GM23338 (cell line): Measurements from ENCODE around the gene TMEM185B. TPM values are rescaled to one million over a fixed set of nuclear protein-coding genes. Genes with fewer than 3 reads are reported as not detected.

Experiments
- ATAC-seq: fragments of 200-7000 bp; cut with Tn5 transposase; 3 replicates; pipeline ENCODE4 v1.9.1; 2020
- DNase-seq: peaks from one replicate; pipeline ENCODE4 v3.0.0-alpha.2; 2015; ENCODE audit warnings: low spot score
- H2AFZ ChIP-seq: fragments of 200-600 bp; sonication (generic); 2 replicates; pipeline ENCODE4 v1.8.0; 2016; ENCODE audit warnings: antibody characterized with exemption, mild to moderate bottlenecking, moderate library complexity
- H3F3A ChIP-seq: fragments of 200-600 bp; sonication (generic); replicated peaks from 2 replicates; pipeline ENCODE4 v1.8.0; 2017; ENCODE audit warnings: antibody characterized with exemption, mixed run types, low read depth
- H3K27ac ChIP-seq: fragments of 200-600 bp; sonication (generic); 2 replicates; pipeline ENCODE4 v1.6.1; 2016; ENCODE audit warnings: low read depth
- H3K27me3 ChIP-seq: fragments of 200-600 bp; sonication (generic); 2 replicates; pipeline ENCODE4 v1.8.0; 2016; ENCODE audit warnings: mild to moderate bottlenecking, mixed run types, moderate library complexity; ENCODE audit not compliant: insufficient read depth
- H3K36me3 ChIP-seq: fragments of 200-600 bp; sonication (generic); 2 replicates; pipeline ENCODE4 v1.8.0; 2016; ENCODE audit warnings: mild to moderate bottlenecking; ENCODE audit not compliant: insufficient read depth
- H3K4me1 ChIP-seq: fragments of 200-600 bp; sonication (generic); 2 replicates; pipeline ENCODE4 v1.8.0; 2016; ENCODE audit warnings: mild to moderate bottlenecking, moderate library complexity; ENCODE audit not compliant: insufficient read depth
- H3K4me2 ChIP-seq: fragments of 200-600 bp; sonication (generic); 2 replicates; pipeline ENCODE4 v1.7.1; 2017; ENCODE audit warnings: mixed run types
- H3K4me3 ChIP-seq: fragments of 200-600 bp; sonication (generic); 2 replicates; pipeline ENCODE4 v1.6.1; 2016; ENCODE audit warnings: mixed run types
- H3K79me2 ChIP-seq: fragments of 200-600 bp; sonication (generic); replicated peaks from 2 replicates; pipeline ENCODE4 v1.8.0; 2017; ENCODE audit warnings: mild to moderate bottlenecking; ENCODE audit not compliant: insufficient read depth
- H3K9me2 ChIP-seq: fragments of 200-600 bp; sonication (generic); 2 replicates; pipeline ENCODE4 v1.8.0; 2017; ENCODE audit not compliant: insufficient read depth
- H4K20me1 ChIP-seq: fragments of 200-600 bp; sonication (generic); replicated peaks from 2 replicates; pipeline ENCODE4 v1.8.0; 2017; ENCODE audit warnings: mild to moderate bottlenecking; ENCODE audit not compliant: insufficient read depth
- H3K27ac Mint-ChIP-seq: 2 replicates; pipeline ENCODE4 v1.8.0; 2020; ENCODE audit warnings: inconsistent platforms, mild to moderate bottlenecking, moderate library complexity, mixed read lengths
- H3K27me3 Mint-ChIP-seq: 3 replicates; pipeline ENCODE4 v1.8.0; 2022; ENCODE audit warnings: low read depth, mild to moderate bottlenecking, moderate library complexity, mixed read lengths, inconsistent platforms; ENCODE audit not compliant: insufficient read depth, poor library complexity
- H3K36me3 Mint-ChIP-seq: 3 replicates; pipeline ENCODE4 v1.8.0; 2021; ENCODE audit warnings: low read depth, mild to moderate bottlenecking, inconsistent platforms, moderate library complexity, mixed read lengths
- H3K4me1 Mint-ChIP-seq: 3 replicates; pipeline ENCODE4 v1.8.0; 2020; ENCODE audit warnings: mild to moderate bottlenecking, inconsistent platforms, mixed read lengths
- H3K4me3 Mint-ChIP-seq: 3 replicates; pipeline ENCODE4 v1.8.0; 2021; ENCODE audit warnings: moderate library complexity, mild to moderate bottlenecking, inconsistent platforms, mixed read lengths
- H3K9me3 Mint-ChIP-seq: 3 replicates; pipeline ENCODE4 v1.8.0; 2020; ENCODE audit warnings: moderate library complexity, mild to moderate bottlenecking, inconsistent platforms, mixed read lengths
- CREB1 ChIP-seq: fragments of 250-450 bp; sonication (Bioruptor Pico); IDR thresholded peaks from 2 replicates; pipeline ENCODE4 v1.5.0; 2020; ENCODE audit warnings: low read depth, mild to moderate bottlenecking, moderate library complexity
- ETS1 ChIP-seq: IDR thresholded peaks from 2 replicates; pipeline ENCODE4 v1.6.1; 2016; ENCODE audit warnings: antibody characterized with exemption
- EZH2 ChIP-seq: fragments of 200-600 bp; sonication (generic); IDR thresholded peaks from one replicate; pipeline ENCODE4 v1.8.0; 2017; ENCODE audit warnings: antibody characterized with exemption, mild to moderate bottlenecking, low read depth; ENCODE audit not compliant: unreplicated experiment
- EZH2phosphoT487 ChIP-seq: fragments of 200-600 bp; sonication (generic); IDR thresholded peaks from one replicate; pipeline ENCODE4 v1.8.1; 2018; ENCODE audit warnings: antibody characterized with exemption; ENCODE audit not compliant: unreplicated experiment
- JUNB ChIP-seq: IDR thresholded peaks from one replicate; pipeline ENCODE4 v1.6.1; 2016; ENCODE audit warnings: antibody characterized with exemption; ENCODE audit not compliant: unreplicated experiment
- NANOG ChIP-seq: IDR thresholded peaks from 2 replicates; pipeline ENCODE4 v1.6.1; 2016; ENCODE audit warnings: antibody characterized with exemption, borderline replicate concordance
- POLR2AphosphoS5 ChIP-seq: IDR thresholded peaks from 2 replicates; pipeline ENCODE4 v1.6.1; 2016; ENCODE audit warnings: antibody characterized with exemption, low read depth
- STAT1 ChIP-seq: IDR thresholded peaks from one replicate; pipeline ENCODE4 v1.6.1; 2016; ENCODE audit warnings: antibody characterized with exemption; ENCODE audit not compliant: unreplicated experiment
- ZNF114 ChIP-seq: fragments of 250-450 bp; sonication (Bioruptor Pico); IDR thresholded peaks from 2 replicates; pipeline ENCODE4 v1.5.0; 2020; ENCODE audit warnings: mild to moderate bottlenecking, moderate library complexity
- ZNF331 ChIP-seq: fragments of 250-450 bp; sonication (Bioruptor Pico); IDR thresholded peaks from 2 replicates; pipeline ENCODE4 v1.5.0; 2020; ENCODE audit warnings: low read depth, mild to moderate bottlenecking, moderate library complexity
- ZNF462 ChIP-seq: fragments of 250-450 bp; sonication (Bioruptor Pico); IDR thresholded peaks from 2 replicates; pipeline ENCODE4 v1.5.0; 2020; ENCODE audit warnings: mild to moderate bottlenecking, moderate library complexity
- polyA plus RNA-seq: library from polyadenylated mRNA; unstranded; fragments of >200 nt; fragmentation: Nextera tagmentation; extraction: Ambion mirVana; gene quantifications from 2 replicates; pipeline ENCODE4 v1.2.1, GENCODE V29; 2016
- total RNA-seq: library from RNA; depleted of rRNA; stranded (reverse); fragments of >200 nt; shearing (Covaris generic); gene quantifications from 2 replicates; pipeline ENCODE4 v1.2.3, GENCODE V29; 2014
- TF ChIP-seq, protein P1 (sequence below): IDR thresholded peaks from one replicate; pipeline ENCODE4 v1.6.1; 2018; ENCODE audit warnings: antibody characterized with exemption; ENCODE audit not compliant: unreplicated experiment
- TF ChIP-seq, protein P2 (sequence below), 2 experiments: fragments of 200-600 bp in 1 of 2; sonication (generic) in 1 of 2; conservative IDR thresholded peaks; 2 replicates each; pipeline versions ENCODE4 v1.5.1 to v1.6.1; 2016 to 2017; ENCODE audit warnings: antibody characterized with exemption in 2 of 2, low read depth in 2 of 2, mild to moderate bottlenecking in 2 of 2, moderate library complexity in 1 of 2

The TMEM185B gene
- total and polyA plus RNA-seq, 2 experiments from 2014 or later: 3.9 to 24.4 TPM

GRCh38 chr2:120218181-120218580, 5.0 kb downstream of the TMEM185B start:
- Mint-ChIP-seq H3K9me3 (peaks cover 13% of the 10 kb centered on the region), H3K27me3 (peaks cover 20% of the 10 kb centered on the region), H3K36me3 (peaks cover 20% of the 10 kb centered on the region), H3K4me1 (peaks cover 13% of the 10 kb centered on the region), H3K27ac (no peak overlapping the region), H3K4me3 (no peak overlapping the region)
- no peak overlapping the region for H3K27ac ChIP-seq
- TF ChIP-seq CREB1 (no peak), POLR2AphosphoS5 (no peak), ZNF331 (CRISPR knock-in tag) (no peak), EZH2phosphoT487 (no peak), ZNF462 (CRISPR knock-in tag) (no peak), ZNF114 (CRISPR knock-in tag) (no peak), JUNB (no peak), NANOG (no peak), ETS1 (no peak), STAT1 (no peak), EZH2 (no peak)
- TF ChIP-seq, protein P1, sequence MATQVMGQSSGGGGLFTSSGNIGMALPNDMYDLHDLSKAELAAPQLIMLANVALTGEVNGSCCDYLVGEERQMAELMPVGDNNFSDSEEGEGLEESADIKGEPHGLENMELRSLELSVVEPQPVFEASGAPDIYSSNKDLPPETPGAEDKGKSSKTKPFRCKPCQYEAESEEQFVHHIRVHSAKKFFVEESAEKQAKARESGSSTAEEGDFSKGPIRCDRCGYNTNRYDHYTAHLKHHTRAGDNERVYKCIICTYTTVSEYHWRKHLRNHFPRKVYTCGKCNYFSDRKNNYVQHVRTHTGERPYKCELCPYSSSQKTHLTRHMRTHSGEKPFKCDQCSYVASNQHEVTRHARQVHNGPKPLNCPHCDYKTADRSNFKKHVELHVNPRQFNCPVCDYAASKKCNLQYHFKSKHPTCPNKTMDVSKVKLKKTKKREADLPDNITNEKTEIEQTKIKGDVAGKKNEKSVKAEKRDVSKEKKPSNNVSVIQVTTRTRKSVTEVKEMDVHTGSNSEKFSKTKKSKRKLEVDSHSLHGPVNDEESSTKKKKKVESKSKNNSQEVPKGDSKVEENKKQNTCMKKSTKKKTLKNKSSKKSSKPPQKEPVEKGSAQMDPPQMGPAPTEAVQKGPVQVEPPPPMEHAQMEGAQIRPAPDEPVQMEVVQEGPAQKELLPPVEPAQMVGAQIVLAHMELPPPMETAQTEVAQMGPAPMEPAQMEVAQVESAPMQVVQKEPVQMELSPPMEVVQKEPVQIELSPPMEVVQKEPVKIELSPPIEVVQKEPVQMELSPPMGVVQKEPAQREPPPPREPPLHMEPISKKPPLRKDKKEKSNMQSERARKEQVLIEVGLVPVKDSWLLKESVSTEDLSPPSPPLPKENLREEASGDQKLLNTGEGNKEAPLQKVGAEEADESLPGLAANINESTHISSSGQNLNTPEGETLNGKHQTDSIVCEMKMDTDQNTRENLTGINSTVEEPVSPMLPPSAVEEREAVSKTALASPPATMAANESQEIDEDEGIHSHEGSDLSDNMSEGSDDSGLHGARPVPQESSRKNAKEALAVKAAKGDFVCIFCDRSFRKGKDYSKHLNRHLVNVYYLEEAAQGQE: no peak
- TF ChIP-seq, protein P2, sequence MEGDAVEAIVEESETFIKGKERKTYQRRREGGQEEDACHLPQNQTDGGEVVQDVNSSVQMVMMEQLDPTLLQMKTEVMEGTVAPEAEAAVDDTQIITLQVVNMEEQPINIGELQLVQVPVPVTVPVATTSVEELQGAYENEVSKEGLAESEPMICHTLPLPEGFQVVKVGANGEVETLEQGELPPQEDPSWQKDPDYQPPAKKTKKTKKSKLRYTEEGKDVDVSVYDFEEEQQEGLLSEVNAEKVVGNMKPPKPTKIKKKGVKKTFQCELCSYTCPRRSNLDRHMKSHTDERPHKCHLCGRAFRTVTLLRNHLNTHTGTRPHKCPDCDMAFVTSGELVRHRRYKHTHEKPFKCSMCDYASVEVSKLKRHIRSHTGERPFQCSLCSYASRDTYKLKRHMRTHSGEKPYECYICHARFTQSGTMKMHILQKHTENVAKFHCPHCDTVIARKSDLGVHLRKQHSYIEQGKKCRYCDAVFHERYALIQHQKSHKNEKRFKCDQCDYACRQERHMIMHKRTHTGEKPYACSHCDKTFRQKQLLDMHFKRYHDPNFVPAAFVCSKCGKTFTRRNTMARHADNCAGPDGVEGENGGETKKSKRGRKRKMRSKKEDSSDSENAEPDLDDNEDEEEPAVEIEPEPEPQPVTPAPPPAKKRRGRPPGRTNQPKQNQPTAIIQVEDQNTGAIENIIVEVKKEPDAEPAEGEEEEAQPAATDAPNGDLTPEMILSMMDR (conservative IDR thresholded peaks at IDR 0.05; ENCODE audit: low read depth in 2 of 2): no peak
- no peaks in the 10 kb centered on the region; the same call in 1 of the 2 replicates for H3K36me3 ChIP-seq
- no peak overlapping the region for H3K4me3 ChIP-seq
- peaks cover 16% of the 10 kb centered on the region; the same call in 1 of the 2 replicates for H4K20me1 ChIP-seq
- H3K79me2 ChIP-seq: peaks cover 14% of the 10 kb centered on the region
- H3K9me2 ChIP-seq: peaks cover 6% of the 10 kb centered on the region; the same call in 1 of the 2 replicates
- H3K4me1 ChIP-seq: no peaks in the 10 kb centered on the region
- H3F3A ChIP-seq: no peaks in the 10 kb centered on the region
- no peak overlapping the region for H3K4me2 ChIP-seq
- H3K27me3 ChIP-seq: peaks cover 10% of the 10 kb centered on the region
- no peak overlapping the region for H2AFZ ChIP-seq
- DNase-seq (no peak), ATAC-seq (no peak)
